Gastrocnemius medialis (tissue), 4 donors: ENCODE data around the gene TMCC1.

Source experiments
- CTCF ChIP-seq, 5 experiments: fragments of 450-650 bp in 3 of 5; fragments of 200-600 bp in 2 of 5; sonication (generic) in 2 of 5; IDR thresholded peaks in 4 of 5; conservative IDR thresholded peaks in 1 of 5; 1 replicate in 4 of 5; 2 replicates in 1 of 5; pipeline ENCODE4 v1.5.1; 2016 to 2019; ENCODE audit warnings: antibody characterized with exemption in 5 of 5, mild to moderate bottlenecking in 3 of 5, moderate library complexity in 3 of 5
- POLR2A ChIP-seq, 2 donors: fragments of 450-650 bp; IDR thresholded peaks; one replicate each; pipeline ENCODE4 v1.6.1; 2017; ENCODE audit warnings: antibody characterized with exemption in 2 of 2, mild to moderate bottlenecking in 2 of 2, moderate library complexity in 2 of 2

- no peak for TF ChIP-seq POLR2A (IDR thresholded peaks at IDR 0.05)
- no peak for TF ChIP-seq CTCF (IDR thresholded peaks at IDR 0.05 in 4 of 5, conservative IDR thresholded peaks at IDR 0.05 in 1 of 5)
Measured at GRCh38 chr3:129689036-129689435, 204.5 kb downstream of the TMCC1 start.
